Measurements from ENCODE around the gene ESRP2.

ESRP2 gene

DNA sequence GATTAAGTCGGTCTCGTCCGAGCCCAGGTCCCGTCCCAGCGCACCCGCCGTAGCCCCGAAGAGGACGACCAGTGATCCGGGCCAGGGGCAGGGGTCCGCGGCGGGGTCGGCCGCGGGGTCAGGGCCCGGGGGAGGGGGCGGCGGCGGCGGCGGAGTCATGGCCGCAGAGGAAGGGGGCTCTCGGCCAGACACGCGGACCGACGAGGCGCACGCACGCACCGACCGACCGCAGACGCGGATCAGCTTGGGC, at the start of gene ESRP2:
TSS of gene ESRP2 (minus strand) at position 241 of the 250 bp plus-strand sequence. CDS start at position 159, 82 bp downstream.
- TF ChIP-seq, protein P1, sequence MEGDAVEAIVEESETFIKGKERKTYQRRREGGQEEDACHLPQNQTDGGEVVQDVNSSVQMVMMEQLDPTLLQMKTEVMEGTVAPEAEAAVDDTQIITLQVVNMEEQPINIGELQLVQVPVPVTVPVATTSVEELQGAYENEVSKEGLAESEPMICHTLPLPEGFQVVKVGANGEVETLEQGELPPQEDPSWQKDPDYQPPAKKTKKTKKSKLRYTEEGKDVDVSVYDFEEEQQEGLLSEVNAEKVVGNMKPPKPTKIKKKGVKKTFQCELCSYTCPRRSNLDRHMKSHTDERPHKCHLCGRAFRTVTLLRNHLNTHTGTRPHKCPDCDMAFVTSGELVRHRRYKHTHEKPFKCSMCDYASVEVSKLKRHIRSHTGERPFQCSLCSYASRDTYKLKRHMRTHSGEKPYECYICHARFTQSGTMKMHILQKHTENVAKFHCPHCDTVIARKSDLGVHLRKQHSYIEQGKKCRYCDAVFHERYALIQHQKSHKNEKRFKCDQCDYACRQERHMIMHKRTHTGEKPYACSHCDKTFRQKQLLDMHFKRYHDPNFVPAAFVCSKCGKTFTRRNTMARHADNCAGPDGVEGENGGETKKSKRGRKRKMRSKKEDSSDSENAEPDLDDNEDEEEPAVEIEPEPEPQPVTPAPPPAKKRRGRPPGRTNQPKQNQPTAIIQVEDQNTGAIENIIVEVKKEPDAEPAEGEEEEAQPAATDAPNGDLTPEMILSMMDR (IDR thresholded peaks at IDR 0.05; ENCODE audit: low read depth, low read length), result no peak
- DNase-seq (ENCODE audit: low read depth in 2 of 2), result no peak
- peak within 1 kb of the TSS; percentile 53 to 61 for H3K4me3 ChIP-seq (replicated peaks in 1 of 2; ENCODE audit: low read depth in 2 of 2, low read length in 2 of 2)

DNA sequence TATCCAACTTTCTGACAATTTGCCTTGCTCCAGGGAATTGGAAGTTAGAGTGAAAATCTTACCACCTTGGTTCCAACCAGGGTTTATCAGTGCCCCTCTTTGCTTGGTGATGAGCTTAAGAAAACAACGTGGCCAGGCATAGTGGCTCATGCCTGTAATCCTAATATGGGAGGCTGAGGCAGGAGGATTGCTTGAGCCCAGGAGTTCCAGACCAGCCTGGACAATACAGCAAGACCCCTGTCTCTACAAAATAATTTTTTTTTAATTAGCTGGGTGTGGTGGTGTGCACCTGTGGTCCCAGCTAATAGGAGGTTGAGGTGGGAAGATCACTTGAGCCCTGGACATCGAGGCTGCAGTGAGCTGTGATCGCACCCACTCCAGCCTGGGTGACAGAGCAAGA, 49.8 kb upstream of the ESRP2 start:
- TF ChIP-seq, protein P1 (IDR thresholded peaks at IDR 0.05; ENCODE audit: low read depth, low read length), result no peak
- DNase-seq (ENCODE audit: low read depth in 2 of 2), result no peak
- H3K4me3 ChIP-seq (replicated peaks in 1 of 2; ENCODE audit: low read depth in 2 of 2, low read length in 2 of 2), result no peak overlapping the region

- no peak overlapping the region for H3K4me3 ChIP-seq (replicated peaks in 1 of 2; ENCODE audit: low read depth in 2 of 2, low read length in 2 of 2)
- TF ChIP-seq, protein P1 (IDR thresholded peaks at IDR 0.05; ENCODE audit: low read depth, low read length), result no peak
- DNase-seq (ENCODE audit: low read depth in 2 of 2), result no peak
Observed at GRCh38 chr16:68284847-68285246, 48.9 kb upstream of the ESRP2 start.

GRCh38 chr16:68283801-68284598, 48.1 kb upstream of the ESRP2 start:
- no peak for DNase-seq (ENCODE audit: low read depth in 2 of 2)
- TF ChIP-seq, protein P1 (IDR thresholded peaks at IDR 0.05; ENCODE audit: low read depth, low read length), result no peak
- H3K4me3 ChIP-seq (replicated peaks in 1 of 2; ENCODE audit: low read depth in 2 of 2, low read length in 2 of 2), result no peak overlapping the region

- no peak for DNase-seq (ENCODE audit: low read depth in 2 of 2)
- TF ChIP-seq, protein P1 (IDR thresholded peaks at IDR 0.05; ENCODE audit: low read depth, low read length), result no peak
- no peak overlapping the region for H3K4me3 ChIP-seq (replicated peaks in 1 of 2; ENCODE audit: low read depth in 2 of 2, low read length in 2 of 2)
Observed at GRCh38 chr16:68283346-68283745, 47.4 kb upstream of the ESRP2 start.

DNA sequence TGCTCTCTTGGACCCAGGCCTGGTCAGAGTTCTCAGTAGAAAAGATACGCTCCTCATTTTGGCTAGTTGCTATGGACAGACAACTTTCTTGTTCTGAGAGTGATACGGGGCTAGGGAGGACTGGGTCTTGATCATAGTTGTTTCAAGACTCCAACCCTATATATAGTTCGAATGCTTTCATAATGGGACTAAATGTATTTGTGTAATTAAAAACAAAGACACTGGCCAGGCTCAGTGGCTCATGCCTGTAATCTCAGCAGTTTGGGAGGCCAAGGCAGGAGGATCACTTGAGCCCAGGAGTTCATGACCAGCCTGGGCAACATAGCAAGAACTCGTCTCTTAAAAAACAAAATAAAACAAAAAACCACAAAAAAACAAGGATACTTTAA, 46.1 kb upstream of the ESRP2 start:
- no peak overlapping the region for H3K4me3 ChIP-seq (replicated peaks in 1 of 2; ENCODE audit: low read depth in 2 of 2, low read length in 2 of 2)
- TF ChIP-seq, protein P1 (IDR thresholded peaks at IDR 0.05; ENCODE audit: low read depth, low read length), result no peak
- no peak for DNase-seq (ENCODE audit: low read depth in 2 of 2)

All from cardiac fibroblast (primary cell).